ENCODE data around the gene HOXA10.
A peak's percentile ranks its signal among the peaks of the same experiment; 100 is the strongest.

Gene HOXA10

DNA sequence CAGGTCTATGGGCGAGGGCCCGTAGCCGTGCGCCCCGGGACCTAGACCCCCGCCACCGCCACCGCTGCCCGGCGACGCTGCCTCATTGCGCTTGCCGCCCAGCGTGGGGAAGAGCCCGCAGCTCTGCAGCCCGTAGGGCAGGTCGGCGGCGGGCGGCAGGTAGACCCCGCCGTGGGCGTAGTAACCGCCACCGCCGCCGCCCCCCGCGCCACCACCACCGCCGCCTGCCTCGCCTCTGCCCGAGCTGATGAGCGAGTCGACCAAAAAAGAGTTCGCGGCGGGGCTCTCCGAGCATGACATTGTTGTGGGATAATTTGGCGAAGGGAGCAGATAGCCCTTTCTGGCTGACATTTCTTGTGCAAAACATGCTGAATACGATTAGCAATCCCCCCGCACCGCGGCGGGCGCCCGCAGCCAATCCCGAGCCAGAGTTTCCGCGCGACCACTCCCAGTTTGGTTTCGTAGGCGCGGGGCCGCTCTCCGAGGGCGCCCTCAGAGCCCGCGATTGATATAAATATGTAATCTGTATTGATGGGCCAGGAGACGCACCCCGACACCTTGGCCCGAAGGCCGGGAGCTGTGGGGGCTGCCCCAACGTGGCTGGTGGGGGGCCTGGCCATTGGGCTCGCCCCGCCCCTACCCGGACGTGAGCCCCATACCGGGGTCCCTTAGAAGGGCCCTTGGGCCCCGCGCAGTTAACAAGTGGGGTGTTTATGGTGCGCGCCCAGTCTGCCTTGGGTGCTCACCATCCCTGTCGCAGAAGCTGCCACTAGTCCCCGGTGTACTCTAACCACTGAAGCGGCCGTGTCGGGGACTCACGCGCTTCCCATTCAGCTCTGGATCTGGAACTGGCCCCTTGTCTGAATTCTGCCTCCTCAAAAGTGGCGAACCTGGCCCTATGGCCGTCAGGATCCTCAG is at the start of gene HOXA10:
HOXA10 (minus strand) TSS at position 365 of the 918 bp plus-strand sequence; CDS start at position 351, 14 bp downstream.
- no peak for DNase-seq (ENCODE audit: low spot score)

DNA sequence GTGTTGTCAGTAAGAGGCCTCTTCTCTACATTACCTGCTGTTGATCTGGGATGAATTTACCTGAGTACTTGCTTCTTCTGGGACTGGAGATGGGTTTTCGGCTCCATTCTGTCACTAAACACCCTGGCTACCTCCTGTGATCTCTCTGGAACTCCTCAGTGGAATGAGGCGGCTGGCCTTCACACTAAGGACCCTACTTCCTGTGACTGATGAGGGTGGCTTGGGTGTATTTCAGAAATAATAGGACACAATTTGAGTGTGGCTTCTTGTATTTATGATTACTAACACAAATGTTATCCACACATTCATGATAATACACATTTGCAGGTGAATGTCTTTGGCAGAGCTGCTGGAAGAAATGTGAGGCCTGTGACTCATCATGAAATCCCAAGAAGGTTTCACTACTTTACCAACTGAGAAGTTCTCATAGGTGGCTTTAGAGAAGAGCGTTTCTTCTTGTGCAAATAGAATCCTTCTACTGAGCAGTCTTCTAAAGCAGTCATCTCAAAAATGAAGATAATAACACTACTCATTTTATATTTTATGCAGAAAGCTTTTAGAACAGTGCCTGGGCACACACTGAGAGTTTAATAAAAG is 47.2 kb upstream of the HOXA10 start:
- DNase-seq (ENCODE audit: low spot score): peak; percentile 31

DNA sequence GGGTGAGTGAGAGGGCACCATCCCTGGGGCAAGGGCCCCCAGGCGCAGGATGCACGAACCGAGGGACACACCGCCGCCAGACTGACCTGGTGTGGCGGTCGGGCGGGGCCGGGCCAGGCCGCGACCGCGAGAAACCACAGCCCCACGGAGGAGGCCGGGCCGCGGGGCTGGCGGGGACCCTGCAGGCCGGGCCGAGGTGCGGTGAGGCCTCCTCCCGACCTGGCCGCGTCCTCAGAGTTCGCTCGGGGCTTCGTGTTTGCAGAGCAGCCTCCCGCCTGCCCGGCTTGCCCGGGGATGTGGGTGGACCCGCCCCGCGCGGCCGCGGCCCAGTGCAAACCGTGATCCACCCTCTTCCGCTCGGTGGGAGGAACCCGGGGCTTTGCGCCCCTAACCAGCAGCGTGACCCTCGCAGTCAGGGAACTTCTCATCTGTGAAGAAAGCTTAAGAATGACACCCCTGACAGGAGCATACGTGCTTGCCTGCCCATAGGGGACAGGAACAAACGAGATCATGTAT is 46.4 kb upstream of the HOXA10 start:
- no peak for DNase-seq (ENCODE audit: low spot score)

DNA sequence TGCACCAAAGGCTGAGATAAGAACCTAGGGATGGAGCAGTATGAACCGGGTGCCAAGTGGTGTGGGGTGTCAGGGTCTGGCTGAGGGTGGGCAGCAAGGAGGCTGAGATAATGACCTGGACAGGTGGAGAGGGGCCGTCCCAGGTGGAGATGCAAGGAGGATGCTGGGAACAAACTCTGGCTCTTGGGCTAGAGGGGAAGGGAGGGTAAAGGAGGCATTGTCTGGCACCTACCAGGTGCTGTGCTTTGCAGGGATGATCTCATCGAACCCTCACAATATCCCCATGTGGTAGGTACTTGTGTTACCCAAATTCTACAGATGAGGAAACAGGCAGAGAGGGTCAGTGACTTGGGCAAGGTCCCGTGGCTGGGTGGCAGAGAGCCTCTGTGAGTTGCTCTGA is 45.7 kb upstream of the HOXA10 start:
- DNase-seq (ENCODE audit: low spot score): no peak

DNA sequence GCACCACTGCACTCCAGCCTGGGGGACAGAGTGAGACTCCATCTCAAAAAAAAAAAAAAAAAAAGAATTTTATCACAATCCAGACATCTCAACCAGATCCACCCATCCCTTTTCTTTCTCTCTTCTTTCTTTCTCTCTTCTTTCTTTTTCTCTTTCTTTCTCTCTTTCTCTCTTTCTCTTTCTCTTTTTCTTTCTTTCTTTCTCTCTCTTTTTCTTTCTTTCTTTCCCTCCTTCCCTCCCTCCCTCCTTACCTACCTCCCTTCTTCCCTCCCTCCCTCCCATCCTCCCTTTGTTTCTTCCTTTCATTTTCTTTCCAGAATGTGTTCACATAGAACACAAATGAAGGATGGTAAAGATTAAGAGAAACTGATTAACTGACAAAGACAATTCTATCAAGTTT is 43.8 kb upstream of the HOXA10 start:
- no peak for DNase-seq (ENCODE audit: low spot score)

DNA sequence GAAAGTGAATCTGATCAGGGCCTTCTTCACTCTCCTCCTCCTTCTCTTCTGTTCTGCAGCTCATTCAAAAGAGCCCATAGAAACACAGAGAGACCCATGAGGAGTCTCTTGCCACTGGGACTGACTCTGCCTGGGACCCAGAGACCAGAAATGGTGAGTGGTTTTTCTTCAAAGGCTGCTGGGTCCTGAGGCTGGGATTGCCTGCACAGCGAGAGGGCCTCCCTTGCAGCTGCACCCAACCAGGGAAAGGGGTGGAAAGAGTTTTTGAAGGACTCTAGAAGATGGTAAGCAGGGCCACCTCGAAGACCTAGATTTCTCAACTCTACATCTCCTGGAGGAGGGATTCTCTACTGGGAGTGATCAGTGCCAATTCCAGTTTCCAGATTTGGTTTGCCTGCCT is 41.2 kb upstream of the HOXA10 start:
- DNase-seq (ENCODE audit: low spot score): no peak

DNA sequence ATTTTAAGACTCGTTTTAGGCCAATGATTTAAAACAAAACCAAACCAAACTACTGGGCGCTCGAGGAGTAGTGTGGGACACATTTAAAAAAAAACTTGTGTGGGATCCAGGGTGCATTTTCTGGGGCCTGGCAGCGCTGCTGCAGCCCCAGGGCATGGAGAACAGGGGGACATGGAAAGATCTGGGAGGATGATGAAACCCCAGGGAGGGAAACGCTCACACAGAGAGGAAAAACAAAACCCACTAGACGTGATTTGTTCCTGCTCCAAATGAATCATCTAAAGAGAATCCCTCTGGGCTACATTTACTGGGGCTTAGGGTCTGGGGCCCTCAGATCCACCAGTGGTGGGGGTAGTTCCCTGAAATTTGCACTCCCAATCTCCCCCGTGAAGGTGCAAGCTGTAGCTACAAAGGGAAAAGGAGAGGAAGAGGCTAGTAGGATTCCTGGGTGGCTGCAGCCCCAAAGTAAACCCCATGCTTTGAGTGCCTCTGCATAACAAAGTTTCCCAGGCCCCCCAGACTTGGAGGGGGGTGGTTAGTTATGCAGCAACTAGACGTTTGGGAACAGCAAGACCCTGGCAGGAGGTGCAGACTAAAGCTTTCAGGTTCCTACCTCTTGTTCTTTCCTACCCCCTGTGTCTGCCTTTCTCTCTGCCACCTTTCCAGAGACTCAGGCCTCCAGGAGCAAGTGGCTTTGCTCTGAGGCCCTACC is 40.3 kb upstream of the HOXA10 start:
- DNase-seq (ENCODE audit: low spot score): no peak

DNA sequence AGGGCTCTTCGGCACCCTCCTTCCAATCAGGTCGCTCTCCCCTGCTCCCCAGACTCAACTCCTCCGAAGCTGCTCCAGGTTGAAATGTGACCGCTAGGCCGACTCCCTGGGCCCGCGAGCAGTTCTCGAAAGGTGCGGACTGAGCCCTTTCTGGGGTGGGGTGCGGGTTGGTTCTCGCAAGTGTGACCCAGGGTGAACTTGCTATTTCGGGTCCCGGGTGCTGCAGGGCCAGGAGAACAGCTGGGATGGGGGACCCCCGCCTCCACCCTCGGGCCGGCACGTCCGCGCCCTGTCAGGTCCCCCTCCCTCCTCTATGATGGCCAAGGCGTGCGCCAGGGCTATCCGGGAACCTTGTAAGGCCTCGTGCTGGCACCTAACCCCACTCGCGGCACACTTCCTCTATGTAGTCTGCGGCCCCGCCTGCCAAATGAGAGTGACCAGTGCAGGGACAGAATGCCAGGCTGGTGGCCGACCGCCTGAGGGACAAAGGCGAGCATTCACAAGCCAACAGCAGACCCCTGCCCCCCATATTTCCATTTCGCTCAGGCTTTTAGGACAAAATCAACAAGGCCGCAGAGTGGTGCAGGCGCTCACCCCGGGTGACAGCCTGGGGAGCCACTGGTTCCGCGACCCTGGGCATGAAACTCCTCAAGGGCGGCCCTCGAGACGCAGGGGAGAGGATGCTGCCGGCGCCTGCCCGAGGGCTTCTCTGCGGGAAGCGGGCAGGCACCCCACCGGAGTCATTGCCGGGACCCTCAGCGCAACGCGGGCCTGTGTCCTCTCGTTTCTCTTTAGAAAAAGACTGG is 39.5 kb upstream of the HOXA10 start:
- DNase-seq (ENCODE audit: low spot score): no peak

DNA sequence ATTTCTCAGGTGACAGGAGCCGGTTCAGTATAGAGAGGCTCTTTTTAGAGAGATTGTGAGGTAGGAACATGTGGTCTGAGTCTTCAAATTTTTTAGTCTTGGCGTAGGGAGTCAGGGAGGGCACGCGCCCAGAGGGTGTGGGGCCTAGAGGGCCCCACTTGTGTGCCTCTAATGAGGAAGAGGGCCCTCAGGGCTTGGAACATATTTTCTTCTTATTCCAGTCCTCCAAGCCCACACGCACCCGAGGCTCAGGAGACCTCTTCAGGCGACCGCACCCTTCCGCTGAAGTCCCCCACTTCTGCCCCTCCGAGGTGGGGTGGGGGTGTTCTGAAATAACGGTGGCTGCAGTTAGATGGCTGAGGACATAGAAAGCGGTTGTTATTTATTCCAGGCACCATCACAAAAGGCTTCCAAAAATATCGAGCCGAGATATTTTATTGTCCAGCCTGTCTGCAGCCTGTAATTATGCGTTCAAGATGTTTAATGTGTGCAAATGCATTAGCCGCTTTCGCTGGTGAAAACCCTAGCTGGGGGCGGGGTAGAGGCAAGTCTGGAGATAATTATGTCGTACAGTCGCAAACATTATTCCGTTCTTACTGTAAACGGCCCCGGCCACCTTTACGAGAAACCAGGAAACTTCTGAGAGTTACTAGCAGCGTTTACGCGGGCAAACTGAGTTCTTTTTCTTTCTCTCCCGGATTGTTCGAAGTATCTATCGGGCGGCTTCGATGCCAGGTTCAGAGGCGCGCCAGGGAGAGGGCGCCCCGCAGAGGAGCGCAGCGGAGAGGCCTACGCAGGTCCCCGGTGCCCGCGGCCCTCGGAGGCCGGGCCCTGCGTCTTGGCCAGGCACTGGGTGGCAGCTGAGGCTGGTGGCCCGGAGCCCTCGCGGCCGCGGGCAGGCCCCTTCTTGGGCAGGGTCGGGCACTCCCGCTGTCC is 38.6 kb upstream of the HOXA10 start:
- no peak for DNase-seq (ENCODE audit: low spot score)

DNA sequence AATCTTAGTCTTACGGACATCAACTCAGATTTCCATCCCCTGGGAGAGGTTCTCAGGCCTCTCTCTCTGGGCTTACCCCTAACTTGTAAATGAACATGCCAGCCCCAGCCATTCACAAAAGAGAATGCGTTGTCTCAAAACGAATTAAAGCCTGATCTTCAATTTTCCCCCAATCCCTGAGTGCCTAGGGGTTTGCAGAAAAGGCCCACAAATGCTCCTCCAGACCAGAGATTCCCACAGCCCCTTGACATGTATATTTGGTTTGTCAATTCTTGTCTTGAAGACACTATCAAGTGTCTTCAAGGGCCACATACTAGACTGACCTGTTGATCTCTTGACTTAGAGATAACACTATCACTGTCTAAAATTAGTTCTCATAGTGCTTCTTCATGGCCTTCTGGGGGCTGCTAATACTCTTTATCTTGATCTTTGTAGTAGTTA is 37.7 kb upstream of the HOXA10 start:
- no peak for DNase-seq (ENCODE audit: low spot score)

DNA sequence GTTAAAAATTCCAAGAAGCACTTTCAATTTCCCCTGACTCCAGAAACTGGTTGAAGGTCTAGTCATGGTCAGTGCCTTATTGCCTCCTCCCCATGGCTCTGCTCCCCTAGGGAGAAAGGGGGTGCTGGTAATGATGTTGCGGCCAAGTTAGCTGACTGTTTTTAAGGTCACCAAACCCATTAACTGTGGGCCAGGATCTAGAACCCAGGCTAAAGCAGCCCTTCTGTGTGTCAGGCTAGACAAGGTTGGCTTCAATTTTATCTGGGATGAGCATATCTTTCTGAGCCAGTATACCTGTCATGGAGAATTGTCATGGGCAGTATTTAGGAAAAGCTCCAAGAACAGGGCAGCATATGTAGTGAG is 36.9 kb upstream of the HOXA10 start:
- no peak for DNase-seq (ENCODE audit: low spot score)

DNA sequence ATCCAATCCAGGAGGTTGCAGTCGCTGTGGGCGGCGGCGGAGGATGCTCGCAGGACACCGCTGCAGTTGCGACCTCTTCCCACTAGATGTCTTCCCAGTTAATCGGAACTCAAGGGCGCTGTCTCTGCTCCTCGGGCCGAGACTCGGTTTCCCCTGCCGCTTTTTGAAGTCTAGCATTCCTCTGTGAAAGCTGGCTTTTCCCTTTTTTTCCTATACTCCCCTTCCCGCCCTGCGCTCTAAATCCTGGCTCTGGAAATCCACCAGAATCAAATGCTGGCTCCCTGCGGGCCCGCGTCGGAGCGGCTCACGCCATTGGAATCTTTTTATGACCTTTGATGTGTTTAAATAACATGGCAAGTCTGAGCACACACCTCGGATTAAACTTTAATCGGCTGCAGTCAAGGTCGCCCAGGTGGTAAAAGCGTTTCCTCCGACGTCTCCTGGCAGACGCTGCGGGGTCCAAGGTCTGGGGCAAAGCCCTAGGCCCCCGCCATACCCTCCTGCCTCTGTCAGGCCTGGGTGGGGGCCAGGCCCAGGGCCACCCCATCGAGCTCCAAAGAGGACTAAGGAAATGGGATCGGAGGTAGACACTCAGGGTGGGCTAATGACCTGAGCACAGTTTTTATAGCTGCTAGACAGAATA is 36.4 kb upstream of the HOXA10 start:
- peak; percentile 30 for DNase-seq (ENCODE audit: low spot score)

DNA sequence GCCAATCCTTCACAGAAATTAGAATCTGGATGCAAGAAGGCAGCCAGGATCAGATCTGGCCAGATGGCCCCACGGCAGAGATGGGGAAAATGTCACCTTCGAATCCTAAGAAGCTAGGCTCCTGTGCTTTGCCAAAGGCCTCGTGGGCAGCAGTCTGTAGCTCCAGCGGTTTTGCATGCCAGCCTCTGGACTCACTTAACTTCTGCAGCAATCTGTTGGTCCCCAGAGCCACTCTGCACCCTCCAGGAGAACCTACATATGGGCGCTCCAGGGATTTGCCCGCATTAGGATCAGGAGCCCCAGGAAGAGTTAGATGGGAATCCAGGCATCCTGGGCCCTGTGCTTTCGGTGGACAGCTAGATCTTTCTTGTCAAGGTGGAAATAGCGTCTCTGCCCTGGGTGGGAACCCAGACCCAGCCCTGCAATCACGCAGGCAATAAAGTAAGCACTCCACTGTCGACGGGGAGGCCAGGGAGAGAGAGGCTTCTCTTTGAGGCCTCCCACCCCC is 35.9 kb upstream of the HOXA10 start:
- no peak for DNase-seq (ENCODE audit: low spot score)

DNA sequence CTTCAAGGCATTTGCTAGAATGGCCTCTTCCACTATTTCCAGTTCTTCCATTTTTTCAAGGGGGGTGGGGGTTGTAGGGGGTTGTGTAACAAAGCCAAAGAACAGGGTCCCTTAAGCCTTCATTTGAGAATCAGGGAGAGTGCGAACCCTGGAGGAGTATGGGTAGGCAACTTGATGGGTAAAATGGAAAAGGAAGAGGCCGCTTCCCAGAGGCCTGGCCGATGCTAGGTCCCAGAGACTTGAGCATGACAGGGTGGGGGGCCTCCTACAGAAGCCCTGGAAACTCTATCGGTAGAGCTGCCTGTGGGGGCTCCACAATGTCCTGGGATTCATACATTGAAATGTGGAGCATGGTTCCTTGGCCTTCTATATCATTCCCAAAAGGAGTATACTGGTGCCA is 34.9 kb upstream of the HOXA10 start:
- DNase-seq (ENCODE audit: low spot score): no peak

DNA sequence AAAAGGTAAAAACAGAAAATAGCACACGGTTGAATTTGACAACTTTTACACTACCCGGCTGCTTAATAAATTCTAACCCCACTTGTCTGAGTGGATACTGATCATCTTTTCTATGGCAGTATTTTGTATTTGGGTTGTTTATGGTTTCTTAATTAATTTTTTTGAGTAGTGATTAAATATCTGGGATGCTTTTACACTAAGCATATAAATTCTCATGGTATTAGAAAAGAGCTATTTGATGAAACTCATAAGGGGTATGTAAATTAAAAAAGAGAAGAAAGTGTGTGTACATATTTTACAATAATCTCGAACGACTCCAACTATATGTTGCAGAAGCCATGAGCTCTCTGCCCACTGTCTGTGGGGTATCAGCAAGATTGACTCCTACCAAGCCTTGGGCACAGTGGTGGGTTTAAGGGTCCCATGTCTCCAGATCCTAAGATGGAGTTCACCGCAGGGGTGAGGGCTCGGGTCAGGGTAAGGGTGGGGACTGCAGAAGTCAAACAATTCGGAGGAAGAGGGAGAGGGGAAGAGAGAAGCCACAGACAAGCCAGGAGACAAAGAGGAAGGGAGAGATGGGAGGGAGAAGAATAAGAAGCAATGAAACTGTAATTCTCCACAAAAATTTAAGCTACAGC is 33.3 kb upstream of the HOXA10 start:
- no peak for DNase-seq (ENCODE audit: low spot score)

DNA sequence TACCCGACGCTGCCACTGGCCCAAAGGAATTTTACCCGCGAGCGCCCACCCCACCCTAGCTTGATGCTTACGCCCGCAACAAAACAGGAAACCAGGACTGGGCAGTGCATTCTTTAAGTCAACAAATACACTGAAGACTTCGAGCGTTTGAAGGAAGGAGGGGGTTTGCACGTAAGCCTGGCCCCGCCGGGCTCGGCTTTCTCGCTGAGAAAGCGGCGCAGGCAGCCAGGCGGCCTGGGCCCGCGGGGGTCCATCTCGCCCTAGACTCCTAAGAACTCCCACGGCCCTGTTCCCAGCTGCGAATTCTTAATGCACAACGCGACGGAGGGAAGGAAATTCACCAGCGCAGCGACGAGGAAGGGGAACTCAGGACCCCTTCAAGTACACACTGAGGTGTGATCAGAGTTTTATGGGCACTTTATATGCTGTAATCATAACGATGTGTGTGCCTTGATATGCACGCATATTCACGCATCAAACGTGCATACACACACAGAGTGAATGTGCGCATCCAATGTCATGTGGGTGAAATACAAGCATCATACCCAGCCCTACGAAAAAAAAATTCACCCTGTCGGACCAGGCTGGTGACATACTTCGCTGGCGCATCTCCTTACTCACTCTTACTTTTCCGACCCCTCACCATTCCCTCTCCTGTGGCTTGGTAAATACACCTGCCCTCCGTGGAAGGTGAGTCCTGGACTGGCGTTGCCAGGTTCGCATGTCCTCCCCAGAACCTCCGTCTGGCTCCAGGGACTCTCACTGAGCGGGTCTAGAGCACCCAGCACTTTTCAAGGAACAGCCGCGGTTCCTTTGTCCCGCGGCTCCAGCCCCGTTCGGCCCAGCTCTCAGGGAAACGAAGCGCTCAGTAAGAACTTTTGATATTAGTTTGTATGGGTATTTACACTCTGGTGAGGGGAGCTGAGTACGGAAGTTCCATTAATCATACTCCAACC is 31.5 kb upstream of the HOXA10 start:
- DNase-seq (ENCODE audit: low spot score): no peak

DNA sequence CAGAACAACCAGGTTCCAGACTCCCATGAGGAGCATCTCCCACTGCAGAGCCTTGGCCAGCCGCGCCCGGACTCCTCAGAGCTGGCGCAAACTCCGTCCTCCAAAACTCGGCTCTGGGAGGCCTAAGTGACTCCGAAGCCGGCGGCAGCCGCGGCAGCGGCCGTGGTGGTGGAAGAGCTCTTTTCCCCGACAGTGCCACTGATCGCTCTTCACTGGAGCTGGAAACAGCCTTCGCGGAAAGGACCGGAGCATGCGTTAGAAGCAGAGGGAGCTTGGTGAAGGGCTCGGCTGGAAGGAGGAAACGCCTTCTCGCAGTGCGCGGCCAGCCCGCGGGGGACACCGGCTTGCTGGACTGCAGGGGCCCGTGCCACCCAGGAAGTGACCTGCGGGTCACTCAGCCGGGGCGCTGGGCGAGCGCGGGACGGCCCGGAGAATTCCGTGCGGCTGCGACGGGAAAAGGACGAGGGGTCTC is 30.8 kb upstream of the HOXA10 start:
- no peak for DNase-seq (ENCODE audit: low spot score)

DNA sequence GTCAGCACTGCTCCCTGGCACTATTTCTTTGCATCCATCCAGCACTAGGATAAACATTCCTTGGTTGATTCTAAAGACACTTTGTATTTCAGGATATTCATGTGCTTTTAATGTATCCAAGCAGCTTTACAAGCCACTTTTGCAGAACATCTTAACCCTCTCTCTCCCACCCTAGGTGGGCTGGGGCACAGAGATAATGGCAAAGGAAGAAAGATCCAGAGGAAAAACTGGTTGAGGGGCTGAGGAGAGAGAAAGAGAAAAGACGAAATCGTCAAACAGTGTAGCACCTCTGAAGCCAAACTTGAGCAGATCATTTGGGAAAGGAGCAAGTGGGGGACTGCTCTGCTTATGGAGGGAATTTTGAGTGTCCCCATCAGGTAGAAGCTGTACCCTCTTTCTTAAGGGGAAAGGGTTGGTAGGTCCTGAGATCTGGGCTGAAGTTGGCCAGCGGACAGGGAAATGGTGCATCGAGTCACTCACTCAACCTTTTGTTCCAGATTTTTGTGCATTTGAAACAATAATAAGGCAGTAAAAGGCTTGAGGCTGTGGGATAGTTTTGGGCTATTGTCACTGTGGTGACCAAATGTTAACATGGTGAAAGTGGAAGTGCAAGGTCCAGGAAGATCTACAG is 30.0 kb upstream of the HOXA10 start:
- DNase-seq (ENCODE audit: low spot score): no peak
